Neural cell (in vitro differentiated cells): Measurements from ENCODE around the gene OR2L2. TPM values are rescaled to one million over a fixed set of nuclear protein-coding genes. Genes with fewer than 3 reads are reported as not detected.

Source experiments
- H2AFZ ChIP-seq: fragments of 200-600, 300-800 bp; sonication (generic), shearing (Covaris generic); 2 replicates; pipeline ENCODE4 v1.6.0; 2014; ENCODE audit warnings: low read depth, mild to moderate bottlenecking, antibody characterized with exemption, low read length, moderate library complexity
- H3F3A ChIP-seq: fragments of 200-600 bp; shearing (Covaris generic); 2 replicates; pipeline ENCODE4 v1.6.1; 2016; ENCODE audit warnings: mild to moderate bottlenecking, moderate library complexity, mixed read lengths, antibody characterized with exemption, low read length; ENCODE audit not compliant: insufficient read depth, poor library complexity, severe bottlenecking
- H3K27ac ChIP-seq: fragments of 200-600, 300-800 bp; sonication (generic), shearing (Covaris generic); 2 replicates; pipeline ENCODE4 v1.5.1; 2014; ENCODE audit warnings: mild to moderate bottlenecking, low read length, moderate library complexity
- H3K27me3 ChIP-seq: fragments of 300-800, 200-600 bp; sonication (generic), shearing (Covaris generic); 2 replicates; pipeline ENCODE4 v1.6.0; 2014; ENCODE audit warnings: mild to moderate bottlenecking, low read depth, low read length, moderate library complexity; ENCODE audit not compliant: insufficient read depth
- H3K36me3 ChIP-seq: fragments of 300-800, 200-600 bp; sonication (generic), shearing (Covaris generic); 2 replicates; pipeline ENCODE4 v1.5.1; 2014; ENCODE audit warnings: mild to moderate bottlenecking, antibody characterized with exemption, low read length, moderate library complexity; ENCODE audit not compliant: insufficient read depth
- H3K4me2 ChIP-seq: fragments of 300-800, 200-600 bp; sonication (generic), shearing (Covaris generic); 2 replicates; pipeline ENCODE4 v1.6.0; 2014; ENCODE audit warnings: mild to moderate bottlenecking, low read length
- H3K4me3 ChIP-seq: fragments of 300-800, 200-600 bp; sonication (generic), shearing (Covaris generic); 2 replicates; pipeline ENCODE4 v1.5.1; 2014; ENCODE audit warnings: mild to moderate bottlenecking, low read length, moderate library complexity
- H3K79me2 ChIP-seq: fragments of 200-600 bp; shearing (Covaris generic); replicated peaks from 2 replicates; pipeline ENCODE4 v1.6.0; 2014; ENCODE audit warnings: mild to moderate bottlenecking, low read length, moderate library complexity; ENCODE audit not compliant: insufficient read depth
- H3K9ac ChIP-seq: fragments of 300-800, 200-600 bp; sonication (generic), shearing (Covaris generic); 2 replicates; pipeline ENCODE4 v1.6.1; 2016; ENCODE audit warnings: mild to moderate bottlenecking, low read length, mixed read lengths
- H3K9me2 ChIP-seq: fragments of 200-600 bp; shearing (Covaris generic); 2 replicates; pipeline ENCODE4 v1.6.1; 2016; ENCODE audit warnings: mild to moderate bottlenecking, low read length, mixed read lengths; ENCODE audit not compliant: insufficient read depth
- H3K9me3 ChIP-seq: fragments of 200-600, 300-800 bp; sonication (generic), shearing (Covaris generic); 2 replicates; pipeline ENCODE4 v1.6.1; 2016; ENCODE audit warnings: mild to moderate bottlenecking, mixed run types, low read length, moderate library complexity, mixed read lengths
- H4K20me1 ChIP-seq: fragments of 200-600 bp; shearing (Covaris generic); 2 replicates; pipeline ENCODE4 v1.6.1; 2016; ENCODE audit warnings: mild to moderate bottlenecking, mixed run types; ENCODE audit not compliant: insufficient read depth
- EP300 ChIP-seq: fragments of 450-650 bp; conservative IDR thresholded peaks from 2 replicates; pipeline ENCODE4 v1.6.1; 2014; ENCODE audit warnings: antibody characterized with exemption, mild to moderate bottlenecking, moderate library complexity; ENCODE audit not compliant: poor library complexity, severe bottlenecking
- EZH2 ChIP-seq: fragments of 200-600, 300-800 bp; shearing (Covaris generic), sonication (generic); IDR thresholded peaks from 2 replicates; pipeline ENCODE4 v1.6.1; 2014; ENCODE audit warnings: antibody characterized with exemption, low read length, borderline replicate concordance, mild to moderate bottlenecking; ENCODE audit not compliant: insufficient read depth, poor library complexity, severe bottlenecking
- MXI1 ChIP-seq: fragments of 450-650 bp; conservative IDR thresholded peaks from 2 replicates; pipeline ENCODE4 v1.6.1; 2014; ENCODE audit warnings: antibody characterized with exemption, mild to moderate bottlenecking; ENCODE audit not compliant: poor library complexity, severe bottlenecking
- POLR2AphosphoS5 ChIP-seq: IDR thresholded peaks from 2 replicates; pipeline ENCODE4 v1.6.1; 2012
- RAD21 ChIP-seq: fragments of 450-650 bp; conservative IDR thresholded peaks from 2 replicates; pipeline ENCODE4 v1.6.1; 2014; ENCODE audit warnings: antibody characterized with exemption, mild to moderate bottlenecking, moderate library complexity
- SMC3 ChIP-seq: fragments of 450-650 bp; conservative IDR thresholded peaks from 2 replicates; pipeline ENCODE4 v1.6.1; 2014; ENCODE audit warnings: antibody characterized with exemption, mild to moderate bottlenecking, moderate library complexity; ENCODE audit not compliant: poor library complexity
- TAF1 ChIP-seq: IDR thresholded peaks from 2 replicates; pipeline ENCODE4 v1.6.1; 2012; ENCODE audit warnings: low read depth
- polyA plus RNA-seq: library from polyadenylated mRNA; depleted of rRNA; stranded (reverse); fragments of >200 nt; gene quantifications from 2 replicates; pipeline ENCODE4 v1.2.3, GENCODE V29; 2014
- TF ChIP-seq, protein P1 (sequence below): IDR thresholded peaks from 2 replicates; pipeline ENCODE4 v1.6.1; 2012; ENCODE audit warnings: borderline replicate concordance
- TF ChIP-seq, protein P2 (sequence below): fragments of 450-650 bp; IDR thresholded peaks from 2 replicates; pipeline ENCODE4 v1.5.1; 2014; ENCODE audit warnings: antibody characterized with exemption, mild to moderate bottlenecking, moderate library complexity; ENCODE audit not compliant: poor library complexity, severe bottlenecking

The OR2L2 gene
- polyA plus RNA-seq, 1 donor from 2014 or later = not detected

DNA sequence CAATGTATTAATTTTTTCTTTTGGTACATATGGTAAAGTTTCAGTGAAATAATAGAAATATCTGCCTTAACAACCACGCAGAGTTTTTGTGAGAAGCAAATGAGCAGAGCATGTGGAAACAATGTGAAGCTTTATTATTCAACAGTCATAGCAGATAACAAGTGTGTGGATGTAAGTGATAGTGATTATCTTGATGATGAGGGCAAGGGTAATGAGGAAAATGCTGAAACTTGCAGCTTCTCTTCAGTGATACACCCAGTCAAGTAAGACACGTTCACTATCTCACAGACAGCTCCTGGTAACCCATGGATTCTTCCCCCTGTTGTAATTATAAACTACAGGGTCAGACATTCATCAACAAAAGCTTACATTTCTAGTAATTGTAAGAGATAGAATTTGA is 31.1 kb upstream of the OR2L2 start:
- no peak overlapping the region for H3K4me3 ChIP-seq
- no peak overlapping the region for H2AFZ ChIP-seq
- no peaks in the 10 kb centered on the region for H3K79me2 ChIP-seq
- no peak overlapping the region for H3K4me2 ChIP-seq
- no peak for TF ChIP-seq EZH2
- TF ChIP-seq, protein P1, sequence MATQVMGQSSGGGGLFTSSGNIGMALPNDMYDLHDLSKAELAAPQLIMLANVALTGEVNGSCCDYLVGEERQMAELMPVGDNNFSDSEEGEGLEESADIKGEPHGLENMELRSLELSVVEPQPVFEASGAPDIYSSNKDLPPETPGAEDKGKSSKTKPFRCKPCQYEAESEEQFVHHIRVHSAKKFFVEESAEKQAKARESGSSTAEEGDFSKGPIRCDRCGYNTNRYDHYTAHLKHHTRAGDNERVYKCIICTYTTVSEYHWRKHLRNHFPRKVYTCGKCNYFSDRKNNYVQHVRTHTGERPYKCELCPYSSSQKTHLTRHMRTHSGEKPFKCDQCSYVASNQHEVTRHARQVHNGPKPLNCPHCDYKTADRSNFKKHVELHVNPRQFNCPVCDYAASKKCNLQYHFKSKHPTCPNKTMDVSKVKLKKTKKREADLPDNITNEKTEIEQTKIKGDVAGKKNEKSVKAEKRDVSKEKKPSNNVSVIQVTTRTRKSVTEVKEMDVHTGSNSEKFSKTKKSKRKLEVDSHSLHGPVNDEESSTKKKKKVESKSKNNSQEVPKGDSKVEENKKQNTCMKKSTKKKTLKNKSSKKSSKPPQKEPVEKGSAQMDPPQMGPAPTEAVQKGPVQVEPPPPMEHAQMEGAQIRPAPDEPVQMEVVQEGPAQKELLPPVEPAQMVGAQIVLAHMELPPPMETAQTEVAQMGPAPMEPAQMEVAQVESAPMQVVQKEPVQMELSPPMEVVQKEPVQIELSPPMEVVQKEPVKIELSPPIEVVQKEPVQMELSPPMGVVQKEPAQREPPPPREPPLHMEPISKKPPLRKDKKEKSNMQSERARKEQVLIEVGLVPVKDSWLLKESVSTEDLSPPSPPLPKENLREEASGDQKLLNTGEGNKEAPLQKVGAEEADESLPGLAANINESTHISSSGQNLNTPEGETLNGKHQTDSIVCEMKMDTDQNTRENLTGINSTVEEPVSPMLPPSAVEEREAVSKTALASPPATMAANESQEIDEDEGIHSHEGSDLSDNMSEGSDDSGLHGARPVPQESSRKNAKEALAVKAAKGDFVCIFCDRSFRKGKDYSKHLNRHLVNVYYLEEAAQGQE = no peak
- TF ChIP-seq MXI1 = no peak
- TF ChIP-seq SMC3 = no peak
- TF ChIP-seq POLR2AphosphoS5 = no peak
- TF ChIP-seq, protein P2, sequence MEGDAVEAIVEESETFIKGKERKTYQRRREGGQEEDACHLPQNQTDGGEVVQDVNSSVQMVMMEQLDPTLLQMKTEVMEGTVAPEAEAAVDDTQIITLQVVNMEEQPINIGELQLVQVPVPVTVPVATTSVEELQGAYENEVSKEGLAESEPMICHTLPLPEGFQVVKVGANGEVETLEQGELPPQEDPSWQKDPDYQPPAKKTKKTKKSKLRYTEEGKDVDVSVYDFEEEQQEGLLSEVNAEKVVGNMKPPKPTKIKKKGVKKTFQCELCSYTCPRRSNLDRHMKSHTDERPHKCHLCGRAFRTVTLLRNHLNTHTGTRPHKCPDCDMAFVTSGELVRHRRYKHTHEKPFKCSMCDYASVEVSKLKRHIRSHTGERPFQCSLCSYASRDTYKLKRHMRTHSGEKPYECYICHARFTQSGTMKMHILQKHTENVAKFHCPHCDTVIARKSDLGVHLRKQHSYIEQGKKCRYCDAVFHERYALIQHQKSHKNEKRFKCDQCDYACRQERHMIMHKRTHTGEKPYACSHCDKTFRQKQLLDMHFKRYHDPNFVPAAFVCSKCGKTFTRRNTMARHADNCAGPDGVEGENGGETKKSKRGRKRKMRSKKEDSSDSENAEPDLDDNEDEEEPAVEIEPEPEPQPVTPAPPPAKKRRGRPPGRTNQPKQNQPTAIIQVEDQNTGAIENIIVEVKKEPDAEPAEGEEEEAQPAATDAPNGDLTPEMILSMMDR = no peak
- TF ChIP-seq TAF1 = no peak
- TF ChIP-seq RAD21 = no peak
- TF ChIP-seq EP300 = no peak
- H3K36me3 ChIP-seq = no peaks in the 10 kb centered on the region
- no peaks in the 10 kb centered on the region for H3K9me3 ChIP-seq
- H3F3A ChIP-seq = no peaks in the 10 kb centered on the region
- no peaks in the 10 kb centered on the region for H4K20me1 ChIP-seq
- H3K27ac ChIP-seq = no peak overlapping the region
- no peaks in the 10 kb centered on the region for H3K27me3 ChIP-seq
- H3K9ac ChIP-seq = no peak overlapping the region
- H3K9me2 ChIP-seq = no peaks in the 10 kb centered on the region

DNA sequence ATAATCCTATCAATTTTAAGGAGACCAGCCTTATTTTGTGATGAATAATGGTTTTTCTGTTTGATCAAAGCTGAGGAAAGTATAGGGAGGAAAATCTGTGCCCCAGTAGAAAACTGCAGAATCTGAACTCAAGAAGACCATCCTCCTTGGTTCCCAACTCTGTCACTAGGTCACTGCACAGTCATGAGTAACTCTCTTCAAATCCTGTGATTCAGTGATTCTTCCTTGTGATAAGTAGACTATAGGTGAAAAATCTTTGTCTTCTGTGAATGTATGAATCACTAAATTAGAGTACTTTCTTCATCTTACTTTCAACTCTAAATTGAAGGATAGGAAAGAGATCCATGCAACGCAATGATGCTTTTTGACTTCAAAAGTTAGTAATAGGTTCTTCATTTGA is 29.7 kb upstream of the OR2L2 start:
- Histone ChIP-seq H3K36me3 (no peaks in the 10 kb centered on the region), H3K9me2 (no peaks in the 10 kb centered on the region), H3K9me3 (no peaks in the 10 kb centered on the region), H3K27ac (no peak overlapping the region), H3K4me2 (no peak overlapping the region), H3K79me2 (no peaks in the 10 kb centered on the region), H3K27me3 (no peaks in the 10 kb centered on the region), H3K9ac (no peak overlapping the region), H3K4me3 (no peak overlapping the region), H4K20me1 (no peaks in the 10 kb centered on the region), H2AFZ (no peak overlapping the region), H3F3A (no peaks in the 10 kb centered on the region)
- TF ChIP-seq TAF1 (no peak), POLR2AphosphoS5 (no peak), MXI1 (no peak), SMC3 (no peak), EP300 (no peak)

GRCh38 chr1:248007778-248008177 is 22.1 kb upstream of the OR2L2 start:
- H3K27ac ChIP-seq = no peak overlapping the region
- no peaks in the 10 kb centered on the region for H3F3A ChIP-seq
- peaks cover 11% of the 10 kb centered on the region for H3K9me3 ChIP-seq
- no peaks in the 10 kb centered on the region for H3K27me3 ChIP-seq
- no peak overlapping the region for H2AFZ ChIP-seq
- no peak overlapping the region for H3K9ac ChIP-seq
- no peak overlapping the region for H3K4me3 ChIP-seq
- TF ChIP-seq POLR2AphosphoS5 (no peak), EP300 (no peak), EZH2 (no peak), MXI1 (no peak), SMC3 (no peak), RAD21 (no peak), TAF1 (no peak)
- TF ChIP-seq, protein P1 = no peak
- TF ChIP-seq, protein P2 = no peak
- no peaks in the 10 kb centered on the region for H3K9me2 ChIP-seq
- no peaks in the 10 kb centered on the region for H3K36me3 ChIP-seq
- no peaks in the 10 kb centered on the region for H3K79me2 ChIP-seq
- H4K20me1 ChIP-seq = no peaks in the 10 kb centered on the region
- no peak overlapping the region for H3K4me2 ChIP-seq
